Measurements from ENCODE around the gene HBP1. TPM values are rescaled to one million over a fixed set of nuclear protein-coding genes. Genes with fewer than 3 reads are reported as not detected.
"Not testable (repeated sequence)": the region's sequence is repeated elsewhere in the genome, so short reads cannot be mapped to it uniquely, and the experiment has no call there.

HBP1 gene
- polyA plus RNA-seq, 3 donors, result 105 to 133 (median 110) TPM

DNA sequence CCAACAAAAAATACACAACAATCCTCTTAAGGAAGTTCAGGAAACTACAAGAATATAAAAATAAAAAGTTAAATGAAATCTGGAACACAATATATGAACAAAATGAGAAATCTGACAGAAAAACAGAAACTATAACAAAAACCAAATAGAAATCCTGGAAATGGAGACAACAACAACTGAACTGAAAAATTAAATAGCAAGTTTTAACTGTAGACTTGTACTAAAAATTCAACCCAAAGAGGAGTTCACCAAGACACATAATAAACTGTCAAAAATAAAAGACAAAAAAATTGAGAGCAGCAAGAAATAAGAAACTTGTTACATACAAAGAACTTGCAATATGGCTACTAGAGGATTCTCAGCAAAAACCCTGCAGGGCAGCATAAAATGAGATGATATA lies 45.1 kb downstream of the HBP1 start:
- DNase-seq, result no peak

DNA sequence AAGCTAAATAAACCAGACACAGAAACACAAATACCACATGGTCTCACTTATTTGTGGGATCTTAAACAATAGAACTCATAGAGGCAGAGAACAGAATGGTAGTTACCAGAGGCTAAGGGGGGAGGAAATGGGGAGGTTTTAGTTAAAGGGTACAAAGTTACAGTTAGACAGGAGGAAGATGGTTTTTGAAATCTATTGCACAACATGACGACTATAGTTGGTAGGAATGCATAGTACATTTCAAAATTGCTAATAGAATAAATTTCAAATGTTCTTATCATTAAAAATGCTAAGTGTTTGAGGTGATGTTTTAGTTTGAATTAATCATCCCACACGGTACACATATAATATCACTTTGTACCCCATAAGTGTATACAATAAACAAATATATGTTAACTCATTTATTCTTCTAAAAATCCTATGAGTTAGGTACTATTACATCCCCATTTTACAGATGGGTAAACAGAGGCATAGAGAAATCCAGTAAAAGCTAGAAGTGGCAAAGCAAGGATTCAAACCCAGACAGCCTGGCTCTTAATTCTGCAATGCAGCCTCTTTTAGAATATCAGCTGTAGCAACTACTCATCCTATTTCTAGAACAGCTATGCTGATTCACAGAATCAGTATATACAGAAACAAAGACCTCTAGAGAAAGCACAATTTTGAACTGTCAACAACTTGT lies 50.9 kb downstream of the HBP1 start:
- DNase-seq, result no peak

DNA sequence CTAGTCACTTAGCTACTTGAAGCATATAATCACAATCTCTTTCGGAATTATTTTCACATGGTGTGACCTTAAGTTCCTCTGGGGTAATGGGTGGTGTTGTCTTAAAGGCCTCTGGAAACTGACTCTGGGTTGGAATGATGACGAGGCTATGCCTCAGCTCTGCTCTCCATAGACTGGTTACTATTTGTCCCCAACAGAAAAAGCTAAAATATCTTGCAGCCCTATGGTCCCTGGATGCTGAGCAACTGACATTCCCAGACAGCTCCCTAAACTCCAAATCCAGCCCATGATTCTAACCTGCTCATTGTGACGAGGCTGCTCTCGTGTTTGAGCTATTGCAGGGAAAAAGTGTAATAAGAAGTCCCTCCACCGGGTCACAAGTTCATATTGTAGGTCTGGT lies 51.6 kb downstream of the HBP1 start:
- DNase-seq, result no peak

DNA sequence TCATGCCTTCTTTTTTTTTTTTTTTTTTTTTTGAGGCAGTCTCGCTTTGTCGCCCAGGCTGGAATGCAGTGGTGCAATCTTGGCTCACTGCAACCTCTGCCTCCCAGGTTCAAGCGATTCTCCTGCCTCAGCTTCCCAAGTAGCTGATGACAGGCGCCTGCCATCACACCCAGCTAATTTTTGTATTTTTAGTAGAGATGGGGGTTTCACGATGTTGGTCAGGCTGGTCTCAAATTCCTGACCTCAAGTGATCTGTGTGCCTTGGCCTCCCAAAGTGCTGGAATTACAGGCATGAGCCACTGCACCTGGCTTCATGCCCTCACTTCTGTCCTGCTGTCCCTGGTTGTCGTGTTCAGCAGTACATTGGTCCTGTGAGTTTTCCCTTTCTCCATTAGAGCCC lies 52.0 kb downstream of the HBP1 start:
- DNase-seq, result not testable (repeated sequence)

DNA sequence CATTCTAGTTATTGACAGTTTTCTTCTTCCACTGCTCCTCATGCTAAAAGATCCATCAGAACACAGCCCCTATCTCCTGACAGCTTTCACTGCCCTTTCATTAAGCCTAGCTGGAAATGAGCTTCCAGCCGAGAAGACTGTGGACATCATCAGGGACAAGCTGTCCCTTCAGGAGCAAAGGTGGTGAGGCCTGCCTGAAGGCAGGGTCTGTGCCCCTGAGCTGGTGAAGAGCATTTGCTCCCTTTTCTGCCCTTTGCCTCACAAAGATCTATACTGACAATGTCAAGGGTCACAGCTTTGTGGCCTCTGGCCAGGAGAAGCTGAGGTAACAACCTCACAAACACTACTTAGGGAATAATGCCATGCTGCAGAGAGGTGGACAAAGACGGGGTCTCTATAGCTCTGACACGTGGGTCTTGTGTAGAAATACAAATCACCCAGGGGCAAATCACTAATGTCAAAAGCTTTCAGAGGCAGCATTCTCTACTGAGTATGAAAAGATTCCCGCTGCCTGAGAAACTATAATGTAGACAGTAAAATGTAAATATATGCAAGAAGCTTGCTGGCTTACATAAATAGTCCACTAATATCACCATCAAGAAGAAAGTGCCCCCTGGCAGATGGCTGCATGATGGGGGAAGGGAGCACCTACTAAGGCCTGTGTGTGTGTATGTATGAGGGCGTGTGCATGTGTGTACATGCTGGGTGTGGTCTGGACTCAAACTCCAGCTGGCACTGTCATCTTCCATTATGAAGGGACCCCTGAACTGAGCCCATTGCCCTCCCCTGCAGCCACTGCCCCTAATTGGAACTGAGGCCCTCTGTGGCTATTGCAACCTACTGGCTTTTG lies 55.8 kb downstream of the HBP1 start:
- DNase-seq, result no peak

DNA sequence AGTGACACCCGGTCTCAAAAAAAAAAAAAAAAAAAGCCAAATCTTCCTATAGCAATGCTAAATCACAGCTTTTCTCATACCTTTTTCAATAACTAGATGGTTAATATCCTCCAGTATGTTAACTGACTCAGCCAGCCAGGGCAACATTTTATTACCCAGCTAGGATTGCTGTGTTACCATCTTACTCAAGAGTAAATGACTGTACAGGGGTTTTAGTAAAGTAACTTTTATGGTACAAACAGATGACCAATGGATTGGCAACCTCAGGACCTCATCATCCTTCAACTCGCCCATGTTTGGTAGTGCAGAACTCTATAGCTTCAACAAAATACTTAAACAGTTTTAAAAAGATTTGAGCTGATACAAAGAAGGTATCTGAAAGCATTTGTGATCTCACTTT lies 59.5 kb downstream of the HBP1 start:
- no peak for DNase-seq

DNA sequence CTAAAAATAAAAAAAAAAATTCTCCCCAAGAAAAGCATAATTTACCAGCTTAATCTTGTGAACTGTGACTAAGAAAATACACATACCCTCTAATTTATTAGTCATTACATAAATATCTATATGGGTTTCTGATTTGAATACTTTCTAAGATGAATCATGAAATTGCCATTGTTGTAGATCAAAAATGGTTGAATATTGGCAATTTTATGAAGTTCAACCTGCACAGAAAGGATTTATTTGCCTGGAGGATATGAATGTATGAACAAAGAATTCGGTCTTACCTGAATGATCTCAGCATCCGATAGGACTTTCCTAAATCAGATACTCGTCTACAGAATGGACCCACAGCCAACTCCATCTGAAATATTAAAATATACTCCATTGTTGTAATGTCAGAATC lies 61.5 kb downstream of the HBP1 start:
- no peak for DNase-seq

DNA sequence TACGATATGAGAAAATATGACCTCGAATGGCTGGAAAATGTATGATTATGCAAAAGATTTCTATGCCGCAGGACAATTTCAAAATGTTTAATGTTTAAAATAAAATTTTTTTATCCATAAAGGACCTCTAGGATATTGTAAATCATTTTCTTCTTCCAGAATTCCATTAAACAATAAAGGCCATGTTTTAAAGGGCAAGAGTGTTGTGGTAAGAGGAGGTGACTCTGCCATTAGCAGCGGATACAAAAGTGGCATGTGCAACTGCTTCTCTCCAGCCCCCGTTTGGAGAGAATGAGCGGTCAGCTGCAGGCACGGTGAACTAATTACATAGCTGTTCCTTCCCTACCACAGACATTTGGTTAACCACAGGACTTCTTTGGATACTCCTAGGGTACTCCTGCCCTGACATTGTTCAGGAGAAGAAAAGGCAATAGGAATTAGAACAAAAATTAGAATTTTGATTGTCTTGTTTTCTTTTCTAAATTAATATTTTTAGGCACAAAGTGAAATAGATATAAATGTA lies 63.8 kb downstream of the HBP1 start:
- no peak for DNase-seq

DNA sequence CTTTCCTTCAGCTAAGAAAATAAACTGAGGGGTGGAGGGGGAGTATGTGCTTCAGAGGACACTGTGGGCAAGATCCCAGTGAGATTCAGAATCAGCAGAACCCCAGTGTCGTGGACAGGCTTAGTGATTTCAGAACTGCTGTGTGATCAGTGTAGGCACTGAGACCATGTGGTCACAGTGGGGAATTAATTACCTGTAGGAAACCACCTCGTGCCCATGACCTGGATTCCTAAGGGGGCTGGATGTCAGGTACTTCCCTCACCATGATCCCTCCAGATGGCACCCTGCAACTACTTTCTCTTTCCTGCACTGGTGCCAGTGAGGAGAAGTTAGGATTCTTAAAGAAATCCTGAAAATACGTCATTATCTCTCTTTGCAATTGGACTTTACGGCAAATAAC lies 64.4 kb downstream of the HBP1 start:
- no peak for DNase-seq

DNA sequence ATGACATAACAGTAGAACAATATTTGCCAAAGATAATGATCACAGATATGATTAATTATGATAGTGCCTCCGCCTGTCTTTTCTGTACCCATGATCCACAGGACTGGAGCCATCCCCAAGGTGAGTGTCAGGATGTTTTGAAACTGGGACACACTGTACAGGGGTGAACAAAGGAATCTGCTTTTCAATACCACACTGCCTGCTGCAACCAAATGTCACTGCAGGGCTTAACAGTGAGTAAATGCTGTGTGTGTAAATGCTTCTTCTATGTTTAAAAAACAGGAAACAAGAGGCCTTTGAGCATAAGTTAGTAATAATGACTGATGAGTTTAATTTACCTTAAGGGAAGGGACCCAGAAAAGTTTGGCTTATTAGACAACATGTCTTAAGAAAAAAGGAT lies 65.2 kb downstream of the HBP1 start:
- DNase-seq, result no peak

DNA sequence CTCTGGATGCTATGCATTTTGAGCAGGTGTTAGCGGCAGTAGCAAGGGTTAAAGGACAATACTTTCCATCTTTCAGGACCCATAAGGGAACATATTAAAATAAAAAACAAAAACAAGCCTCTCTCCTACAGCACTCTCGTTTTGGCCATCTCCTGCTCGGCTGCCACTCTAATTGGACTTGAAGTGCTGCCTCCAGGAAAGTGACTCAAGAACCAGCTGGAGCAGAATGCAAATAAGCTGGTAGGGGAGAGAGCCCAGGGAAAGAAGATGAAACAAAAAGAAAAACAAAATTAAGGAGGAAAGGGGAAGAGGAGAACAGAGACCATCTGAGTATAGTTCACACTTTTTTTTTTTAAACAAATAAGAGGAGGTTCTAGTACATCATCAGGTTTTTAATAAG lies 65.6 kb downstream of the HBP1 start:
- DNase-seq, result no peak

DNA sequence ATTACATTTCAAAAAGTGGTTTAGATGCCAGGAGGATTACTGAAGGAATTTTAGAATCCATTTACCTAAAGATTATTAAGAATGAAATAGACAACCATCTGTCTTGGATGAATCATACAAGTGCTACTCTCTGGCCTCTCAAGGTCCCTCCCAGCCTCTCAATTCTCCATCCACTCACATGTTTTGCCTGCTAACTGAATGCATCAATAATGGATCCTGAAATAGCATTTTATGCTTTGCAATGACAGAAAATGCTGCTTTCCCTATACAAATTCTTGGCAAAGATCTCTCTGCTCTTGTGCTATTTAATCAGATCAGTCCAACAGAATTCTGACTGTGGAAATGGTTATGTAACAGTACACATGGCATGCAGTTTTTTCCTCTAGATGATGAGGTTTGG lies 68.1 kb downstream of the HBP1 start:
- DNase-seq, result no peak

DNA sequence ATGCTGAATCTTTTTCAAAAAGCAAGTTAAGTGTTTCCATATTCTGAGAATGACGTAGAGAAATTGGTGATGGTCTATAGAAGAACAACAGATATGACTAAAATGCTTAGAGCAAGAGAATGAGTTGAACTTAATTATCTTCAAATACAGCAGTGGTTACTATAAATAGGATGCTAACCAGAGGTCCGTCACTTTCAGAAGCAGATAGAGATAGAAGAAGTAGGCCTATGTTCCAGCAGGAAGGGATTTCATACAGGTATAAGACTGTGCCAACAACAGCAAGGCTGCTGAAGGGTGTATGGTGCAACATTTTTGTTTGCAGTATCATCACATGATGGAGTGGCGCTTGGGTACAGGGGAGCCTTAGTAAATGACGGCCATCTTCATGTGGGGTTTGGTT lies 68.6 kb downstream of the HBP1 start:
- DNase-seq, result no peak

DNA sequence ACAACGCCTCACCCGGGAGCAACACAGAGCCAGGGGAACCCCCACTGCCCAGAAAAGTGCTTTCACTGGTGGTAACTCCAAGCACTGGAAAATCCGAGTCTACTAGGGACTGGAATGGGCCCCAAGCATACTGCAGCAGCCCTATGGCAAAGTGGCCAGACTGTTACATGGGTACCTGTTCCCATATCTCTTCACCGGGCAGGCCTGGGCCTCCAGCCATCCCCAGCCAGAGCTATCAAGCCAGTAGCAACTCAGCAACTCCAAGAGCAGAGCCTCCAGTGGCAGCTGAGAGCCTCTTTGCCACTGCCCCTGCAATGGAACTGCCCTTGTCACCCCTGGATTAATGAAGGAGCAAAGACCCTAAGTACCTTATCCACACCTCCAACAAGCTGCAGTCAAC lies 73.5 kb downstream of the HBP1 start:
- DNase-seq, result no peak

DNA sequence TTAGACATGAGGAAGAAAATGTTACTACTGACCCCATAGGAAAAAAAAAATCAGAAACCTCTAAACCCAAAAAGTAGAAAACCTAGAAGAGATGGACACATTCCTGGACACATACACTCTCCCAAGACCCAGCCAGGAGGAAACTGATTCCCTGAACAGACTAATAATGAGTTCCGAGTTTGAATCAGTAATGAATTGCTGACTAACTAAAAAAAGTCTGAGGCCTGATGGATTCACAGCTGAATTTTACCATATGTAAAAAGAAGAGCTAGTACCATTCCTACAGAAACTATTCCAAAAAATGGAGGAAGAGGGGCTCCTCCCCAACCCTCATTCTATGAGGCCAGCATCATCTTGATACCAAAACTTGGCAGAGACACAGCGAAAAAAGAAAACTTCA lies 75.8 kb downstream of the HBP1 start:
- no peak for DNase-seq

DNA sequence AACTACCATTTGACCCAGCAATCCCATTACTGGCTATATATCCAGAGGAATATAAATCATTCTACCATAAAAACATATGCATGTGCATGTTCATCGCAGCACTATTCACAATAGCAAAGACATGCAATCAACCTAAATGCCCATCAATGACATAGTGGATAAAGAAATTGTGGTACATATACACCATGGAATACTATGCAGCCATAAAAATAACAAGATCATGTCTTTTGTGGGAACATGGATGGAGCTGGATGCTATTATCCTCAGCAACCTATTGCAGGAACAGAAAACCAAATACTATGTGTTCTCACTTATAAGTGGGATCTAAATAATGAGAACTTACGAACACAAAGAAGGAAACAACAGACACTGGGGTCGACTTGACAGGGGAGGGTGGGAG lies 78.0 kb downstream of the HBP1 start:
- DNase-seq, result not testable (repeated sequence)

DNA sequence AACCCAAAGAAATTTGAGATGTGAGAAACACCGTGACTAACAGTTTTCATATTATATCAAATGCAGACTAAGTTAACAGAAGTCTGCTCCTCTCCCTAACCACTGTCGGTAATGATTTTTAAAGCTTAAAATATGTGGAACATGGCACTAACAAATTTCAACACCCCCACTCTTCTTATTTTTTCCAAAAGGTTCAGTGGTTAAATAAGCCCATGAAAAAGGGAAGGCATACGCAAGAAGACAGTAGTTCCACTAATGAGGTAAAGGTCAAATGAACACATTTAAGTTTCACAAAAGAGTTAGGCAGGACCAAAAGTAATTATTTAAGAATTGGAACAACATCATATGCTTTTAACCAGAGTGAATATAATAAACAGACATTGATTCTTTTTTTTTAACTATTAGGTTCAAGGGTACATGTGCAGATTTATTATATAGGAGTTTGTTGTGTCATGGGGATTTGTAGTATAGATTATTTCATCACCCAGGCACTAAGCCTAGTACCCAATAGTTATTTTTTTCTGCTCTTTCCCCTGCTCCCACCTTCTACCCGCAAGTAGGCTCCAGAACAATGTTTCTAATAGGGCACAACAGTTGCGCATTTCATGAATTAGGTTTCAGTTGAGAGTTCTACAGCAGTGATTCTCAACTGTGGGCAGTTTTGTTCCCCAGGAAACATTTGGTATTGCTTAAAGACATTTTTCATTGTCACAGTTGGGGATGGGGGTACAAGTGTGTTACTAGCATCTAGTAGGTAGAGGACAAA lies 79.9 kb downstream of the HBP1 start:
- DNase-seq, result no peak

DNA sequence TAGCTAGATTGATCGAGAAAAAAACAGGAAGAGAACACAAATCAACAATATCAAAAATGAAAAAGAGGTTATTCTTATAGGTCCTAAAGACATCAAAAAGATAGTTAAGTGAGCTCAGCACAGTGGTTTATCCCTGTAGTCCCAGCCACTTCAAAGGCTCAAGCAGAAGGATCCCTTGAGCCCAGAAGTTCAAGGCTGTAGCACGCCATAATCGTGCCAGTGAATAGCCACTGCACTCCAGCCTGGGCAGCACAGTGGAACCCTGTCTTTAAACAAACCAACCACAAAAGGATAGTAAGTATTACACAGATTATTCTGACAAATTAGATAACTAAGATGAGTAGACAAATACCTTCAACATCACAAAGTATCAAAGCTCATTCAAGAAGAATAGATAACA lies 83.2 kb downstream of the HBP1 start:
- no peak for DNase-seq

Data from renal pelvis (tissue), 4 donors.